AG09319 (cell line): ENCODE data around the gene FECH.

Experiments
- DNase-seq: peaks from one replicate; pipeline ENCODE4 v3.0.0-alpha.2; 2010; ENCODE audit warnings: low read depth; ENCODE audit errors: extremely low read depth
- CTCF ChIP-seq: IDR thresholded peaks from 2 replicates; pipeline ENCODE4 v1.5.1; 2011; ENCODE audit warnings: low read depth, mild to moderate bottlenecking, inconsistent platforms, low read length, moderate library complexity

The FECH gene

GRCh38 chr18:57586251-57587049 lies at the start of gene FECH:
FECH (minus strand) TSS chr18:57586702; CDS start chr18:57586620, 82 bp downstream.
- TF ChIP-seq CTCF, result no peak
- DNase-seq, result peak; percentile 49

- TF ChIP-seq CTCF, result no peak
These were observed 48.7 kb upstream of the FECH start for GRCh38 chr18:57635003-57635822.

DNA sequence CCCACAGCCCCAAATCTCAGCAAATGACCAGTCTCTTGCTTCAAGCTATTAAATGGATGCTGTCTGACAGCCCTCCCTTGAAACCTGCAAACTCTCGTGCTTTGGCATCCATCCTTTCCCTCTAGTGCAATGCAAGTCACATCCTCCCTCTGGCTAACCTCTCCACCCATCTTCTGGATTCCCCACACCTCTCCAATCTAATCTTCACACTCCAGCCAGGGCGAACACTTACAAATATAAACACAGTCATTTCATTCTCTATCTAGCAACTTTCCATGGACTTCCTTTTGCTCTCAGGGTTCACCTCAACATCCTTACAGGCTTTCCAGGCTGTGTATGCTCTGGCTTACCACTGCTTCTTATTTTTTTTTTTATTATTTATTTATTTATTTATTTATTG lies 45.2 kb upstream of the FECH start:
- no peak for TF ChIP-seq CTCF
- DNase-seq, result no peak

More at GRCh38 chr18:57635003-57635822, 48.7 kb upstream of the FECH start:
- DNase-seq, result peak; percentile 67

DNA sequence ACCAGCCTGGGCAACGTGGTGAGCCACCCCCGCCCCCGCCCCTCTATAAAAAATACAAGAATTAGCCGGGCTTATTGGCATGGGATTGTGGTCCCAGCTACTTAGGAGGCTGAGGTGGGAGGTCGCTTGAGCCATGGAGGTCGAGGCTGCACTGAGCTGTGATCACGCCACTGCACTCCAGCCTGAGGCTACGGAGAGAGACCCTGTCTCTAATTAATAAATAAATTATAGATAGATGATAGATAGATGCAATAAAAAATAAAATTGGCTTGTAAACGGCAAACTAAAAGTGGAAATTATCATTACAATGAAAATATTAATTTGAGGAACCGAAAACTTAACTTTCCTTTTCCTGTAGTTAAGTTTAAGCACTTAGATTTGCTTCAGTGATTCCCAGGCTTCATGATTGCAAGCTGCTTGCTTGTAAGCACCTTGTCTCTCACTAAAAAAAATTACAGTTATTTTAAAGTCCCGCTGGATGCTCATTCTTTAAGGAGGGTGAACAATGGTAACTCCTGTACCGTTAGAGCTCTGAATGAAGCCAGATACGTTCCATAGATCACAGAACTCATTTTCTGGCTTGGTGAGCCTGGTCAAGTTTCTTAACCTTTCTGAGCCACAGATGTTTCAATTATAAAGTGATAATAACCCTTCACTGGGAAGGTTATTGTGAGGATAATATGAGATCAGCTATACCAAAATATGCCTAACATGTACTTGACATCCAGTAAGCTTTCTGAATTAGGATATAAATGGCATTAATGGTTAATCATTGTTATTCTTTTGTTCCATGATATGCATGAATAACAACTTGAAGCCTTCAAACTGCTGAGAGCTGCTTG lies 44.5 kb upstream of the FECH start:
- no peak for DNase-seq
- TF ChIP-seq CTCF, result no peak

DNA sequence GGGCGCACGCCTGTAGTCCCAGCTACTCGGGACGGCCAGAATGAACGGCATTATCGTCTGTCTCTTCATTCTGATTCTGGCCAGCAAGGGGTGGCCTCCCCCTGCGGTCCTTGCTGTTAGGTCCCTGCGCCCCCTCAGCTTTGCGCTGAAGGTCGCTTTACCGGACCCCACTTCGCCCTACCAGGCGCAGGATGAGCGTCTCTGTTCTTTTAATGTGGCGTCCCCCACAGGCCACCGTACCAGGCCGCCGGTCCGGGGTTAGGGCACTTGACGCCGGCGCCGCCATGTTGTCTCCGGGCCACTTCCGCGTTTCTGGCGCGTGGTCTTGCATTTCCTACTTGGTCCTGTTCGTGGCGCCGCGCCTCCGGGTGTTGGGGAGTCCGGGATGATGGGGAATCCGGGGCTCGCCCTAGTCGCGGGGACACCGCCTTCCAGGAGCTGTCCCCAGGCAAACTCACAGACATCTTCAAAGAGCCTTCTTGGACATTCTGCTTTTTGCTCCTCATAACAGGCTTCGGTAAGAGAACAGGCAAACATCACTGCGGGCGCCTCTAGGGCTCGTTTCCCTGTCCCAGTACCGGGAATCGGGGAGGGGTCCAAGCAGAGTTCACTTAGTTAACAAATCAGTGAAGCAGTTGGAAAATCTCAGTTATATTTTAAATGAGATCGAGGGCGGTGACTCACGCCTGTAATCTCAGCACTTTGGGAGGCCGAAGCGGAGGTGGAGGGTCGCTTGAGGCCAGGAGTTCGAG lies 43.7 kb upstream of the FECH start:
- TF ChIP-seq CTCF, result peak; percentile 80
- peak; percentile 89 for DNase-seq

- TF ChIP-seq CTCF, result no peak
These were observed 42.9 kb upstream of the FECH start for GRCh38 chr18:57629422-57629821.

More at GRCh38 chr18:57629422-57629821, 42.9 kb upstream of the FECH start:
- no peak for DNase-seq
